Stomach (tissue), 9 donors: Measurements from ENCODE around the gene CRTC1. TPM values are rescaled to one million over a fixed set of nuclear protein-coding genes. Genes with fewer than 3 reads are reported as not detected.

Source experiments
- DNase-seq, 2 donors: peaks; one replicate each; pipeline versions ENCODE4 v3.0.0 to v3.0.0-alpha.2; 2013 to 2019
- H3K27ac ChIP-seq, 5 donors: fragments of 200-600 bp in 4 of 5; sonication (generic) in 4 of 5; one replicate each; pipeline ENCODE4 v1.5.1; 2013 to 2019; ENCODE audit warnings: mild to moderate bottlenecking in 1 of 5, moderate library complexity in 1 of 5
- H3K27me3 ChIP-seq, 3 donors: fragments of 200-600 bp; sonication (generic); one replicate each; pipeline ENCODE4 v1.5.1; 2017 to 2019; ENCODE audit warnings: mixed run types in 1 of 3
- H3K36me3 ChIP-seq, 4 donors: fragments of 200-600 bp; sonication (generic); 1 replicate in 3 of 4; 2 replicates in 1 of 4; pipeline ENCODE4 v1.5.1; 2016 to 2019
- H3K4me1 ChIP-seq, 4 donors: fragments of 200-600 bp; sonication (generic); one replicate each; pipeline ENCODE4 v1.5.1; 2016 to 2019
- H3K4me3 ChIP-seq, 4 donors: fragments of 200-600 bp; sonication (generic) in 3 of 4; one replicate each; pipeline ENCODE4 v1.5.1; 2016 to 2019; ENCODE audit warnings: mild to moderate bottlenecking in 1 of 4
- H3K9me3 ChIP-seq, 4 donors: fragments of 200-600 bp; sonication (generic); one replicate each; pipeline ENCODE4 v1.5.1; 2016 to 2019
- EP300 ChIP-seq: sonication (generic); formaldehyde crosslinking; IDR thresholded peaks from one replicate; pipeline ENCODE4 v1.6.1; 2017; ENCODE audit warnings: antibody characterized with exemption
- POLR2A ChIP-seq, 4 donors: fragments of 450-650 bp; IDR thresholded peaks; one replicate each; pipeline ENCODE4 v1.6.1; 2016; ENCODE audit warnings: antibody characterized with exemption in 4 of 4, control low read depth in 2 of 4, mild to moderate bottlenecking in 1 of 4, moderate library complexity in 1 of 4
- POLR2AphosphoS5 ChIP-seq, 3 donors: sonication (generic); formaldehyde crosslinking; IDR thresholded peaks; one replicate each; pipeline ENCODE4 v1.6.1; 2016; ENCODE audit warnings: antibody characterized with exemption in 3 of 3
- WGBS, 5 donors: extraction: QIAGEN DNeasy Blood & Tissue Kit in 3 of 5; methylation state at CpG; one replicate each; pipeline versions ENCODE4 v1.1.5 to v1.1.7; 2013 to 2018; 5-methylcytosine and 5-hydroxymethylcytosine counted together
- intact Hi-C: fragments of 100-400 bp; cut with DNase I; formaldehyde crosslinking; loops from one replicate; pipeline ENCODE4 v1.15.1; 2023; ENCODE audit warnings: low total_unique reads
- polyA plus RNA-seq, 3 donors: library from polyadenylated mRNA; stranded (reverse); fragments of 200-250 nt; gene quantifications; one replicate each; pipeline ENCODE4 v1.2.3, GENCODE V29; 2013
- total RNA-seq, 5 donors: library from RNA; depleted of rRNA; stranded (reverse); fragments of >200 nt; gene quantifications; one replicate each; pipeline versions ENCODE4 v1.1.0 to v1.2.3, GENCODE V29; 2014 to 2016
- TF ChIP-seq, protein P1 (sequence below), 7 experiments: fragments of 450-650 bp in 4 of 7; fragments of 200-600 bp in 3 of 7; sonication (generic) in 3 of 7; IDR thresholded peaks; one replicate each; pipeline ENCODE4 v1.5.1; 2016 to 2019; ENCODE audit warnings: antibody characterized with exemption in 7 of 7, control low read depth in 2 of 7, mild to moderate bottlenecking in 1 of 7
- donor health status: healthy with polysubstance abuse.
- donor health status: Bipolar disorder and iron deficiency.
- donor health status: healthy.

The CRTC1 gene
- total and polyA plus RNA-seq, 8 donors = 4.2 to 28.0 (median 4.6) TPM; not detected in 1

DNA sequence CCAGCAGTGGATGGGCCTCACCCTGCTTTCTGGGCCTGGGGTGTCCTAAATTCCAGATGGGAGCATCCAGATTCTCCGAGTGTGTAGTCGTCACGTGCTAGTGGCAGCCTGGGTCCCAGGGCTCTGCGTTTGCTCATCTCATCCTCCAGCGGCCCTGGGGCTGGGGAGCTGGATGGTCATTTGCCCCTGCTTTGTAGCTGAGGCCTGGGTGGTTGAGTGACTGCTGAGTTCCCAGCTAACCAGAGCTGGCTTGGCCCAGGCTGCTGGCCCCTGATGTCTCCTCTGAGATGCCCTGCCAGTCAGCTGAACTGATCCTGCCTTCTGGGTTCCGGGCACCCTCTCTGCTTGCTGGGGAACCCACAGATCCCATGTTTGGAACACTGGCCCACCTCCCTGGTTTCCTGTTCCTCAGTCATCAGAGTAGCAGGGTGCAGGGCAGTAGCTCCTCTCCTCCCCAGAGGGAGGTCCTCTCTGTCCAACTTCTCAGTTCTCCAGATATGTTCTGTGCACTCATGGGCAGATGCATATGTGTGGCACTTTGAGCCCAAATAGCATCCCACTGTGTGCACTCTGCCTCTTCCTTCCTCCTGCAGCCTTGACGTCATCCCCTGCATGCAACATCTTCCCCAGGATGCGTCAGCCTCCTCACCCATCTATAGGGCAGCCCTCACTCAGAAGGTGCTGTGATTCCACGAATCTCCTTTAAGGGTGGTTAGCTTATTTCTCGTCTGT, 22.4 kb upstream of the CRTC1 start:
- intact Hi-C loops = no loop called here
- H3K4me1 ChIP-seq = peaks cover 5 to 75% (median 45%) of the 10 kb centered on the region in 4 donors
- peak overlapping the region in 4 of 5 donors; percentile 71 to 79 (median 78) for H3K27ac ChIP-seq
- TF ChIP-seq POLR2AphosphoS5 (IDR thresholded peaks at IDR 0.05) = no peak
- TF ChIP-seq EP300 = no peak
- no peak for TF ChIP-seq POLR2A (IDR thresholded peaks at IDR 0.05)
- TF ChIP-seq, protein P1, sequence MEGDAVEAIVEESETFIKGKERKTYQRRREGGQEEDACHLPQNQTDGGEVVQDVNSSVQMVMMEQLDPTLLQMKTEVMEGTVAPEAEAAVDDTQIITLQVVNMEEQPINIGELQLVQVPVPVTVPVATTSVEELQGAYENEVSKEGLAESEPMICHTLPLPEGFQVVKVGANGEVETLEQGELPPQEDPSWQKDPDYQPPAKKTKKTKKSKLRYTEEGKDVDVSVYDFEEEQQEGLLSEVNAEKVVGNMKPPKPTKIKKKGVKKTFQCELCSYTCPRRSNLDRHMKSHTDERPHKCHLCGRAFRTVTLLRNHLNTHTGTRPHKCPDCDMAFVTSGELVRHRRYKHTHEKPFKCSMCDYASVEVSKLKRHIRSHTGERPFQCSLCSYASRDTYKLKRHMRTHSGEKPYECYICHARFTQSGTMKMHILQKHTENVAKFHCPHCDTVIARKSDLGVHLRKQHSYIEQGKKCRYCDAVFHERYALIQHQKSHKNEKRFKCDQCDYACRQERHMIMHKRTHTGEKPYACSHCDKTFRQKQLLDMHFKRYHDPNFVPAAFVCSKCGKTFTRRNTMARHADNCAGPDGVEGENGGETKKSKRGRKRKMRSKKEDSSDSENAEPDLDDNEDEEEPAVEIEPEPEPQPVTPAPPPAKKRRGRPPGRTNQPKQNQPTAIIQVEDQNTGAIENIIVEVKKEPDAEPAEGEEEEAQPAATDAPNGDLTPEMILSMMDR (IDR thresholded peaks at IDR 0.05) = no peak
- DNase-seq = no peak
- H3K36me3 ChIP-seq = peaks cover 0 to 22% (median 21%) of the 10 kb centered on the region in 4 donors
- no peak overlapping the region for H3K4me3 ChIP-seq
- H3K27me3 ChIP-seq = no peaks in the 10 kb centered on the region
- no peaks in the 10 kb centered on the region for H3K9me3 ChIP-seq
- 83 to 97% (median 93%) methylated on average over 8 to 10 of the region's 10 CpGs for WGBS, 5 donors

DNA sequence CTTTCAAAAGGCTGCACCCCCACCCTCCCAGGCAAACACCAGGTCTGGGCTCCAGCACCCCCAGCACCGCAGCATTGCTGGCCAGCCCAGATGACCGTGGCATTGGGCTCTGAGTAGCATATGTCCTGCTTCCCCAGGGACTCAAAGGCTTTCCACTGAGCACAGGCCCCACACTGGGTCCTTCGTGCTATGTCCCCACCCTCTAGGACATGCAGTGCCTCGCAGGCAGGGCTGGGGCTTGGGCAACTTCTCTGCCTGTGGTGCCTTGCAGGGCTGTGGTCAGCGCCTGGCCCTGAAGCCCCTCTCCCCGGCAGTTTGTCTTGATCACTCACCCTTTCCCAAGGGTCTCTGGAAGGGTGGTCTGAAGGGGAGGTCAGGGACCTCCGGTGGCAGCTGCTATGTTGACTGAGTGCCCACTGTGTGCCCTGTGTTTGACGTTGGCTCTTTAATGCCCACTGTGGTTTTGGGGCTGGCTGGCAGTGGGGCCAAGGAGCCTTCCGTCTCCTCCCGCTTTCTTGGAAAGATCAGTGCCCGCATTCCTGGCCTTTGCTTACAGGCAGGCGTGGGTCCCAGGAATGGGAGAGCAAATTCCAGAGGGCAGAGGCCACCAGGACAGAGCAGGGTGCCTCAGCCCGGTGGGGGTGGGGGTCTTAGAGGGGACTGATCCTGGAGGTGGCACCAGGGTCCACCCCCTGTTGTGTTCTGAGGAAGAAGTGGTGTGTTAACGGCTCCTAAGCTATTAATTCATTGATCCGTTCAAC, 20.3 kb upstream of the CRTC1 start:
- Histone ChIP-seq H3K9me3 (no peaks in the 10 kb centered on the region), H3K27me3 (no peaks in the 10 kb centered on the region), H3K4me3 (no peak overlapping the region), H3K27ac (peak overlapping the region in 3 of 5 donors; percentile 29 to 82 (median 37)), H3K36me3 (peaks cover 9 to 42% (median 40%) of the 10 kb centered on the region in 4 donors), H3K4me1 (peaks cover 0 to 68% (median 34%) of the 10 kb centered on the region in 4 donors)
- intact Hi-C loops = no loop called here
- 60 to 74% (median 65%) methylated on average over 9 to 15 of the region's 15 CpGs for WGBS, 5 donors
- TF ChIP-seq, protein P1 (IDR thresholded peaks at IDR 0.05) = no peak
- TF ChIP-seq POLR2A (IDR thresholded peaks at IDR 0.05) (no peak), POLR2AphosphoS5 (IDR thresholded peaks at IDR 0.05) (no peak), EP300 (no peak)
- no peak for DNase-seq

DNA sequence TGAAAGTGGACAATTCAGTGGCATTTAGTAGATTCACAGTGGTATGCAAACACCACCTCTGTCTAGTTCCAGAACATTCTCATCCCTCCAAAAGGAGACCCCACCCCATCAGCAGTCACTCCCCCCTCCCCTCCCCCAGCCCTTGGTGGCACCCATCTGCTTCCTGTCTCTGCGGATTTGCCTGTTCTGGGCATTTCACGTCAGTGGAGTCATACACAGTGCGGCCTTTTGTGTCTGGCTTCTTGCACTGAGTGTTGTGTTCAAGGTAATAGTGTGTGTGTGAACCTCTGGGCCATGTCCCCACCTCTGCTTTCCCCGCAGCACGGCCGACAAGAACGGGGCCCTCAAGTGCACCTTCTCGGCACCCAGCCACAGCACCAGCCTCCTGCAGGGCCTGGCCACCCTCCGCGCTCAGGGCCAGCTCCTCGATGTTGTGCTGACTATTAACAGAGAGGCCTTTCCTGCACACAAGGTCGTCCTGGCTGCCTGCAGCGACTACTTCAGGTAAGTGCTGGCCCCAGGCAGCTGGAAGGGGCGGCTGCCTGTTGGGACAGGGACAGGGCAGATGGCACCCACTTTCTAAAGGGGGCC, 19.4 kb upstream of the CRTC1 start:
- no peaks in the 10 kb centered on the region for H3K27me3 ChIP-seq
- 63 to 87% (median 79%) methylated on average over 11 to 14 of the region's 14 CpGs for WGBS, 5 donors
- peak overlapping the region in 3 of 5 donors; percentile 29 to 82 (median 37) for H3K27ac ChIP-seq
- intact Hi-C loops = no loop called here
- TF ChIP-seq POLR2A (IDR thresholded peaks at IDR 0.05) (no peak), POLR2AphosphoS5 (IDR thresholded peaks at IDR 0.05) (no peak), EP300 (no peak)
- TF ChIP-seq, protein P1 (IDR thresholded peaks at IDR 0.05) = no peak
- no peak for DNase-seq
- H3K4me1 ChIP-seq = peaks cover 0 to 60% (median 30%) of the 10 kb centered on the region in 4 donors
- H3K9me3 ChIP-seq = no peaks in the 10 kb centered on the region
- H3K36me3 ChIP-seq = peaks cover 18 to 51% (median 49%) of the 10 kb centered on the region in 4 donors
- H3K4me3 ChIP-seq = no peak overlapping the region

DNA sequence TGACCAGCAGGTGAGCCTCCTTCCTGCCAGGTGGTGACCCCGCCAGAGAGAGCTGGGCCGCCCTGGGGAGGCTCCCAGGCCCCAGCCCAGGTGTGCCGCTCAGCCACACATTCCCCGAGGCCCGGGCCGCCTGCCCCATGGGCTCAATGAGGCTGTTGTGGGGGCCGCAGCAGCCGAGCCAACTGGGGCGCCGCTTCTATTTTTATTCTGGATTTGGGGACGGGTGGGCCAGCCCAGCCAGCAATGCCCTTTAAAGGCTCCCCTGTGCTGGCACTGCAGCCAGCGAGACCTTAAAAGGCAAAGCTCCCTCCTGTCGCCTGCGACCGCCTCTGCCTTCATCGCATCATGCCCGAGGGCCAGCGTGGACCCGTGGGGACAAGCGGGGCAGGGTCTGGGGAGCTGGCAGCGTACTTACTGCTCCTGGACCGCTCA, 17.7 kb upstream of the CRTC1 start:
- no peaks in the 10 kb centered on the region for H3K27me3 ChIP-seq
- no peaks in the 10 kb centered on the region for H3K9me3 ChIP-seq
- intact Hi-C loops = no loop called here
- peaks cover 0 to 59% (median 15%) of the 10 kb centered on the region in 4 donors for H3K4me1 ChIP-seq
- WGBS, 5 donors = 90 to 95% (median 91%) methylated on average over 19 to 22 of the region's 22 CpGs
- no peak for TF ChIP-seq EP300
- TF ChIP-seq POLR2A (IDR thresholded peaks at IDR 0.05) = no peak
- TF ChIP-seq POLR2AphosphoS5 (IDR thresholded peaks at IDR 0.05) = no peak
- TF ChIP-seq, protein P1 (IDR thresholded peaks at IDR 0.05) = no peak
- DNase-seq = peak in 1 of 2 donors; percentile 40
- peak overlapping the region in 1 of 4 donors; percentile 4 for H3K4me3 ChIP-seq
- peak overlapping the region in 3 of 5 donors; percentile 44 to 82 (median 49) for H3K27ac ChIP-seq
- H3K36me3 ChIP-seq = peaks cover 21 to 68% (median 65%) of the 10 kb centered on the region in 4 donors
